ENCODE measurements around the gene SUGP2. TPM values are rescaled to one million over a fixed set of nuclear protein-coding genes. Genes with fewer than 3 reads are reported as not detected.
"Not testable (repeated sequence)": the region's sequence is repeated elsewhere in the genome, so short reads cannot be mapped to it uniquely, and the experiment has no call there.

Gene SUGP2
- total and polyA plus RNA-seq, 4 donors = 7.4 to 93.1 (median 61.1) TPM

- H3K4me1 ChIP-seq (ENCODE audit: control insufficient read depth in 1 of 2, insufficient read depth in 2 of 2, low read length in 2 of 2) = no peaks in the 10 kb centered on the region
- H3K4me3 ChIP-seq (ENCODE audit: low read length in 2 of 2) = no peak overlapping the region
- H3K27ac ChIP-seq (ENCODE audit: low read depth in 1 of 2, low read length in 2 of 2) = no peak overlapping the region
- WGBS, 2 donors = 30 to 37% methylated on average over 11 of the region's 11 CpGs
- no peaks in the 10 kb centered on the region for H3K27me3 ChIP-seq (ENCODE audit: control insufficient read depth in 1 of 2, insufficient read depth in 2 of 2, low read length in 1 of 2)
- H3K9me3 ChIP-seq (ENCODE audit: control insufficient read depth, low read length) = no peaks in the 10 kb centered on the region
- intact Hi-C loops (cut with DNase I) = no loop called here
- H3K36me3 ChIP-seq (ENCODE audit: control insufficient read depth in 1 of 2, insufficient read depth in 2 of 2, low read length in 1 of 2) = no peaks in the 10 kb centered on the region
- DNase-seq = peak; percentile 80 to 85
- peak; percentile 69 for ATAC-seq (ENCODE audit: low FRiP score)
Measured at GRCh38 chr19:18967358-18968146, 65.8 kb downstream of the SUGP2 start.

- ATAC-seq (ENCODE audit: low FRiP score) (no peak), DNase-seq (no peak)
- no peaks in the 10 kb centered on the region for H3K36me3 ChIP-seq (ENCODE audit: control insufficient read depth in 1 of 2, insufficient read depth in 2 of 2, low read length in 1 of 2)
- H3K4me3 ChIP-seq (ENCODE audit: low read length in 2 of 2) = no peak overlapping the region
- no peaks in the 10 kb centered on the region for H3K27me3 ChIP-seq (ENCODE audit: control insufficient read depth in 1 of 2, insufficient read depth in 2 of 2, low read length in 1 of 2)
- no peak overlapping the region for H3K27ac ChIP-seq (ENCODE audit: low read depth in 1 of 2, low read length in 2 of 2)
- no peaks in the 10 kb centered on the region for H3K4me1 ChIP-seq (ENCODE audit: control insufficient read depth in 1 of 2, insufficient read depth in 2 of 2, low read length in 2 of 2)
- intact Hi-C loops (cut with DNase I) = no loop called here
- WGBS, 2 donors = 72 to 76% methylated on average over 4 of the region's 4 CpGs
- no peaks in the 10 kb centered on the region for H3K9me3 ChIP-seq (ENCODE audit: control insufficient read depth, low read length)
Measured at GRCh38 chr19:18966307-18966706, 67.0 kb downstream of the SUGP2 start.

- Histone ChIP-seq H3K27me3 (ENCODE audit: control insufficient read depth in 1 of 2, insufficient read depth in 2 of 2, low read length in 1 of 2) (no peaks in the 10 kb centered on the region), H3K36me3 (ENCODE audit: control insufficient read depth in 1 of 2, insufficient read depth in 2 of 2, low read length in 1 of 2) (no peaks in the 10 kb centered on the region), H3K4me3 (ENCODE audit: low read length in 2 of 2) (no peak overlapping the region), H3K27ac (ENCODE audit: low read depth in 1 of 2, low read length in 2 of 2) (no peak overlapping the region), H3K9me3 (ENCODE audit: control insufficient read depth, low read length) (no peaks in the 10 kb centered on the region), H3K4me1 (ENCODE audit: control insufficient read depth in 1 of 2, insufficient read depth in 2 of 2, low read length in 2 of 2) (no peaks in the 10 kb centered on the region)
- intact Hi-C loops (cut with DNase I) = no loop called here
- 92 to 94% methylated on average over 9 of the region's 9 CpGs for WGBS, 2 donors
- no peak for ATAC-seq (ENCODE audit: low FRiP score)
- DNase-seq = no peak
Measured at GRCh38 chr19:18964121-18964520, 69.2 kb downstream of the SUGP2 start.

GRCh38 chr19:18961767-18962620 lies 71.3 kb downstream of the SUGP2 start:
- H3K27ac ChIP-seq (ENCODE audit: low read depth in 1 of 2, low read length in 2 of 2) = no peak overlapping the region
- WGBS, 2 donors = 22 to 23% methylated on average over 26 of the region's 26 CpGs
- no peaks in the 10 kb centered on the region for H3K27me3 ChIP-seq (ENCODE audit: control insufficient read depth in 1 of 2, insufficient read depth in 2 of 2, low read length in 1 of 2)
- intact Hi-C loops (cut with DNase I) = no loop called here
- no peaks in the 10 kb centered on the region for H3K9me3 ChIP-seq (ENCODE audit: control insufficient read depth, low read length)
- no peak for DNase-seq
- no peak overlapping the region for H3K4me3 ChIP-seq (ENCODE audit: low read length in 2 of 2)
- no peaks in the 10 kb centered on the region for H3K36me3 ChIP-seq (ENCODE audit: control insufficient read depth in 1 of 2, insufficient read depth in 2 of 2, low read length in 1 of 2)
- no peak for ATAC-seq (ENCODE audit: low FRiP score)
- no peaks in the 10 kb centered on the region for H3K4me1 ChIP-seq (ENCODE audit: control insufficient read depth in 1 of 2, insufficient read depth in 2 of 2, low read length in 2 of 2)

GRCh38 chr19:18960370-18960769 lies 72.9 kb downstream of the SUGP2 start:
- intact Hi-C loops (cut with DNase I) = no loop called here
- no peak for DNase-seq
- H3K4me3 ChIP-seq (ENCODE audit: low read length in 2 of 2) = no peak overlapping the region
- no peaks in the 10 kb centered on the region for H3K4me1 ChIP-seq (ENCODE audit: control insufficient read depth in 1 of 2, insufficient read depth in 2 of 2, low read length in 2 of 2)
- H3K36me3 ChIP-seq (ENCODE audit: control insufficient read depth in 1 of 2, insufficient read depth in 2 of 2, low read length in 1 of 2) = no peaks in the 10 kb centered on the region
- 83 to 88% methylated on average over 4 of the region's 4 CpGs for WGBS, 2 donors
- H3K27me3 ChIP-seq (ENCODE audit: control insufficient read depth in 1 of 2, insufficient read depth in 2 of 2, low read length in 1 of 2) = no peaks in the 10 kb centered on the region
- no peaks in the 10 kb centered on the region for H3K9me3 ChIP-seq (ENCODE audit: control insufficient read depth, low read length)
- no peak overlapping the region for H3K27ac ChIP-seq (ENCODE audit: low read depth in 1 of 2, low read length in 2 of 2)
- ATAC-seq (ENCODE audit: low FRiP score) = no peak

- ATAC-seq (ENCODE audit: low FRiP score) = no peak
- 95% methylated on average over 2 of the region's 2 CpGs for WGBS, 2 donors
- Histone ChIP-seq H3K36me3 (ENCODE audit: control insufficient read depth in 1 of 2, insufficient read depth in 2 of 2, low read length in 1 of 2) (no peaks in the 10 kb centered on the region), H3K27ac (ENCODE audit: low read depth in 1 of 2, low read length in 2 of 2) (no peak overlapping the region), H3K4me3 (ENCODE audit: low read length in 2 of 2) (no peak overlapping the region), H3K27me3 (ENCODE audit: control insufficient read depth in 1 of 2, insufficient read depth in 2 of 2, low read length in 1 of 2) (no peaks in the 10 kb centered on the region), H3K9me3 (ENCODE audit: control insufficient read depth, low read length) (no peaks in the 10 kb centered on the region), H3K4me1 (ENCODE audit: control insufficient read depth in 1 of 2, insufficient read depth in 2 of 2, low read length in 2 of 2) (no peaks in the 10 kb centered on the region)
- DNase-seq = no peak
- intact Hi-C loops (cut with DNase I) = no loop called here
Measured at GRCh38 chr19:18955042-18955441, 78.3 kb downstream of the SUGP2 start.

- Histone ChIP-seq H3K36me3 (ENCODE audit: control insufficient read depth in 1 of 2, insufficient read depth in 2 of 2, low read length in 1 of 2) (no peaks in the 10 kb centered on the region), H3K4me3 (ENCODE audit: low read length in 2 of 2) (no peak overlapping the region), H3K4me1 (ENCODE audit: control insufficient read depth in 1 of 2, insufficient read depth in 2 of 2, low read length in 2 of 2) (no peaks in the 10 kb centered on the region), H3K27me3 (ENCODE audit: control insufficient read depth in 1 of 2, insufficient read depth in 2 of 2, low read length in 1 of 2) (no peaks in the 10 kb centered on the region), H3K9me3 (ENCODE audit: control insufficient read depth, low read length) (no peaks in the 10 kb centered on the region), H3K27ac (ENCODE audit: low read depth in 1 of 2, low read length in 2 of 2) (no peak overlapping the region)
- WGBS, 2 donors = 88 to 91% methylated on average over 3 of the region's 3 CpGs
- no peak for ATAC-seq (ENCODE audit: low FRiP score)
- intact Hi-C loops (cut with DNase I) = no loop called here
- DNase-seq = no peak
Measured at GRCh38 chr19:18954094-18954493, 79.2 kb downstream of the SUGP2 start.

GRCh38 chr19:18952364-18953003 lies 80.8 kb downstream of the SUGP2 start:
- H3K27ac ChIP-seq (ENCODE audit: low read depth in 1 of 2, low read length in 2 of 2); DNase-seq; H3K4me3 ChIP-seq (ENCODE audit: low read length in 2 of 2); intact Hi-C loops (cut with DNase I); H3K4me1 ChIP-seq (ENCODE audit: control insufficient read depth in 1 of 2, insufficient read depth in 2 of 2, low read length in 2 of 2); H3K9me3 ChIP-seq (ENCODE audit: control insufficient read depth, low read length); H3K36me3 ChIP-seq (ENCODE audit: control insufficient read depth in 1 of 2, insufficient read depth in 2 of 2, low read length in 1 of 2); ATAC-seq (ENCODE audit: low FRiP score); H3K27me3 ChIP-seq (ENCODE audit: control insufficient read depth in 1 of 2, insufficient read depth in 2 of 2, low read length in 1 of 2): not testable (repeated sequence)
- 76 to 80% methylated on average over 17 of the region's 17 CpGs for WGBS, 2 donors
